Right lobe of liver (tissue), 6 donors: Measurements from ENCODE around the gene NR2F6. TPM values are rescaled to one million over a fixed set of nuclear protein-coding genes. Genes with fewer than 3 reads are reported as not detected.

Source experiments
- ATAC-seq, 4 donors: fragments of 200-7000 bp; cut with Tn5 transposase; one replicate each; pipeline ENCODE4 v1.9.1; 2020; ENCODE audit warnings: mild to moderate bottlenecking in 4 of 4, moderate library complexity in 4 of 4
- DNase-seq, 3 donors: peaks; one replicate each; pipeline ENCODE4 v3.0.0-alpha.2; 2020
- H3K27ac ChIP-seq, 3 donors: fragments of 200-600 bp; one replicate each; pipeline ENCODE4 v1.8.0; 2022
- H3K27me3 ChIP-seq, 2 donors: fragments of 200-600 bp; one replicate each; pipeline ENCODE4 v1.8.0; 2022
- H3K36me3 ChIP-seq, 4 donors: fragments of 200-600 bp; sonication (generic) in 1 of 4; one replicate each; pipeline versions ENCODE4 v1.5.1 to v1.8.0; 2017 to 2022; ENCODE audit warnings: control low read depth in 1 of 4
- H3K4me1 ChIP-seq, 4 donors: fragments of 200-600 bp; sonication (generic) in 1 of 4; one replicate each; pipeline versions ENCODE4 v1.5.1 to v1.8.0; 2017 to 2022; ENCODE audit warnings: control low read depth in 1 of 4
- H3K4me3 ChIP-seq, 3 donors: fragments of 200-600 bp; one replicate each; pipeline ENCODE4 v1.8.0; 2022
- H3K9me3 ChIP-seq, 4 donors: fragments of 200-600 bp; sonication (generic) in 1 of 4; one replicate each; pipeline versions ENCODE4 v1.5.1 to v1.8.0; 2017 to 2022; ENCODE audit warnings: control low read depth in 1 of 4
- POLR2A ChIP-seq: fragments of 450-650 bp; IDR thresholded peaks from one replicate; pipeline ENCODE4 v1.6.1; 2017; ENCODE audit warnings: antibody characterized with exemption, mild to moderate bottlenecking
- WGBS: methylation state at CpG from one replicate; pipeline ENCODE4 v1.1.6; 2018; ENCODE audit warnings: low coverage, low lambda C conversion rate; ENCODE audit not compliant: insufficient coverage; ENCODE audit errors: missing lambda C conversion rate; 5-methylcytosine and 5-hydroxymethylcytosine counted together
- intact Hi-C, 2 donors: fragments of 100-400 bp; cut with DNase I; formaldehyde crosslinking; loops; one replicate each; pipeline versions ENCODE4 v1.11.2 to v1.14.1; 2022
- total RNA-seq, 6 experiments: library from RNA; depleted of rRNA in 2 of 6; stranded (reverse); fragments of >200 nt in 2 of 6; fragmentation: NEBNext Ultra II Directional in 3 of 6; extraction: Animal tissue kit (Norgen Biotek cat#: 25700) in 3 of 6; gene quantifications; one replicate each; pipeline versions ENCODE4 v1.1.0 to v1.2.4, GENCODE V29; 2016 to 2023
- TF ChIP-seq, protein P1 (sequence below), 4 donors: fragments of 200-600 bp in 3 of 4; fragments of 450-650 bp in 1 of 4; IDR thresholded peaks; one replicate each; pipeline versions ENCODE4 v1.5.1 to v1.8.0; 2016 to 2022; ENCODE audit warnings: antibody characterized with exemption in 4 of 4, mild to moderate bottlenecking in 2 of 4
- donor health status: DM: no; HTN: yes; CAD: no.
- donor health status: DM: no; HTN: no; CAD: no.
- donor health status: DM: no; HTN: no; CAD: no.
- donor health status: DM: no; HTN: yes; CAD: no.
- donor health status: DM: no; HTN: yes; CAD: no.

NR2F6 gene
- total RNA-seq, 6 experiments from 2014 or later: 48.5 to 105 (median 80.9) TPM

DNA sequence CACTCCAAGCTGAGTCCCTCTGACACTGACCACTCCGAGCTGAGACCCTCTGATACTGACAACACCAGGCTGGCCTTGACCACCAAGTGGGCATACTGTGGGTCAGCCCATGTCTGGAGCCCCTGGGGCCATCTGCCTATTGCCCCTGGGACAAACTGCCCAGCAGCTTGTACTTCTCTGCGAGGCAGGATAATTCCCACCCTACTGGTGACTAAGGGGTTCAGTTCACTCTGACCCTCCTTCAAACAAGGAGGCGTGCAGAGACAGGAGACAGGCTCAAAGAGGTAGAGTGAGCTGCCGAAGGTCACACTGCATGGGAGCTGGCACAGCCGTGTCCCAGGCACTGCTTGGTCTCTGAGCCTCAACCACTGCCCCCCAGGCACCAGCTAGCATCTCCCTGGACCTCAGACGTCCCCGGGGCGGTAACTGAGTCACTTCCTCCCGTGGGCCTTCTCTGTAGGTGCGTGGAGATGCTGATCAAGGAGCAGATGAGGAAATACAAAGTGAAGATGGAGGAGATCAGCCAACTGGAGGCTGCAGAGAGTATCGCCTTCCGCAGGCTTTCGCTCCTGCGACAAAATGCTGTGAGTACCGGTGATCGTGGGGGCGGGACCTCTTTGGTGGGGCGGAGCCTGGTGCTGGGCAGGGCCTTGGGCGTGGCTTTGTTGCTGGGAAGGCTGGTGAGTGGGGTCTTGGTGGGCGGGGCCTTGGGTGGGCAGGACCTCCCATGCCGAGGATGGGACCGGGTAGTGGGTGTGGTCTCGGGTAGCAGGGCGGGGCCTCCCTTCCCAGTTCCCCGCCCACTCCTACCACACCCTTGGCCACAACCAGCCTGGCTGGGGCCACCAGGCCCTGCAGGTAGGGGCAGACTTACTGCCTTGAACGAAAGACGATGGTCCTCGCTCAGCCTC, 36.3 kb downstream of the NR2F6 start:
- Histone ChIP-seq H3K36me3 (peaks cover 0 to 37% (median 2%) of the 10 kb centered on the region in 4 donors), H3K9me3 (no peaks in the 10 kb centered on the region), H3K4me3 (no peak overlapping the region), H3K4me1 (peaks cover 0 to under 1% (median under 1%) of the 10 kb centered on the region in 4 donors), H3K27me3 (no peaks in the 10 kb centered on the region), H3K27ac (no peak overlapping the region)
- WGBS: 76% methylated on average over 18 of the region's 28 CpGs
- no peak for TF ChIP-seq POLR2A
- TF ChIP-seq, protein P1, sequence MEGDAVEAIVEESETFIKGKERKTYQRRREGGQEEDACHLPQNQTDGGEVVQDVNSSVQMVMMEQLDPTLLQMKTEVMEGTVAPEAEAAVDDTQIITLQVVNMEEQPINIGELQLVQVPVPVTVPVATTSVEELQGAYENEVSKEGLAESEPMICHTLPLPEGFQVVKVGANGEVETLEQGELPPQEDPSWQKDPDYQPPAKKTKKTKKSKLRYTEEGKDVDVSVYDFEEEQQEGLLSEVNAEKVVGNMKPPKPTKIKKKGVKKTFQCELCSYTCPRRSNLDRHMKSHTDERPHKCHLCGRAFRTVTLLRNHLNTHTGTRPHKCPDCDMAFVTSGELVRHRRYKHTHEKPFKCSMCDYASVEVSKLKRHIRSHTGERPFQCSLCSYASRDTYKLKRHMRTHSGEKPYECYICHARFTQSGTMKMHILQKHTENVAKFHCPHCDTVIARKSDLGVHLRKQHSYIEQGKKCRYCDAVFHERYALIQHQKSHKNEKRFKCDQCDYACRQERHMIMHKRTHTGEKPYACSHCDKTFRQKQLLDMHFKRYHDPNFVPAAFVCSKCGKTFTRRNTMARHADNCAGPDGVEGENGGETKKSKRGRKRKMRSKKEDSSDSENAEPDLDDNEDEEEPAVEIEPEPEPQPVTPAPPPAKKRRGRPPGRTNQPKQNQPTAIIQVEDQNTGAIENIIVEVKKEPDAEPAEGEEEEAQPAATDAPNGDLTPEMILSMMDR (IDR thresholded peaks at IDR 0.05): no peak
- no peak for DNase-seq
- ATAC-seq: peak in 3 of 4 donors; percentile 7 to 29 (median 8)
- intact Hi-C loops: no loop called here

DNA sequence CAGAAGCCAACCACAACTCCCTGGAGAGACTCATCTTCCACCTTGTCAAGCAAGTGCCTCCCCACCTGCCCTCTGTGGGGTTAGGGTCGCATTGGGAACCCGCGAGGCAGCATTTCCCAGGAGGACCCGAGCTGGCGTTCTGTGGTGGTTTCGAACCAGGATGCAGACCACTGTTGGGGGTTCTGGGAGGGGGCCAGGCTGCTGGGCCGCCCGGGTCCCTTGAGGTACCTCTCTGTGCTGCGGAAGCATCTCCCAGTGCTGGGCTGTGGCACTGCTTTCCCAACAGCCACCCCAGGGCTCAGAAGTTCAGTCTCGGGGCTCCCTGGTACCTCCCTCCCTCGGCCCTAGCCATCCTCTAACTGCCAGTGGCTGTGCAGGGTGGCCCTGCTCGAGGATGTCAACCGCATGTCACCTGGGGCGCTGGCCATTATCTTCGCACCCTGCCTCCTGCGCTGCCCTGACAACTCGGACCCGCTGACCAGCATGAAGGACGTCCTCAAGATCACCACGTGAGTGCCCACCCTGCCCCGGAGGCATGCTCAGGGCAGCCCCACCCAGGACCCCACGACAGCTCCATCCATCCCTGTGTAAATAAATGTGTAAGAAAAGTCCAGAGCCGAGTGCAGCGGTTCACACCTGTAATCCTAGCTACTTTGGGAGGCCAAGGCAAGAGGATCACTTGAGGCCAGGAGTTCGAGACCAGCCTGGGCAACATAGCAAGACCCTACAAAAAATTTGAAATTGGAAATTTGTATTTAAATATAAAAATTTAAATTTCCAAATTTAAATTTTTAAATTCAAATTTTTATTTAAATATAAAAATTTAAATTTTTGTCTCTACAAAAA, 38.8 kb downstream of the NR2F6 start:
- peaks cover 0 to 37% (median 3%) of the 10 kb centered on the region in 4 donors for H3K36me3 ChIP-seq

GRCh38 chr19:17205237-17206140, 40.2 kb downstream of the NR2F6 start:
- H3K4me3 ChIP-seq: no peak overlapping the region
- no peaks in the 10 kb centered on the region for H3K9me3 ChIP-seq
- TF ChIP-seq POLR2A: no peak
- TF ChIP-seq, protein P1 (IDR thresholded peaks at IDR 0.05): peak; percentile 58 to 79 (median 66)
- H3K27me3 ChIP-seq: no peaks in the 10 kb centered on the region
- H3K4me1 ChIP-seq: peaks cover 0 to 8% (median 4%) of the 10 kb centered on the region in 4 donors
- ATAC-seq (peak; percentile 63 to 83 (median 76)), DNase-seq (peak in 2 of 3 donors; percentile 73 to 75)
- intact Hi-C loops: no loop called here
- no peak overlapping the region for H3K27ac ChIP-seq
- peaks cover 0 to 44% (median 7%) of the 10 kb centered on the region in 4 donors for H3K36me3 ChIP-seq
- WGBS: no CpG with 5 or more reads among the region's 27 CpGs

More for the DNA sequence above, 38.8 kb downstream of the NR2F6 start:
- H3K4me1 ChIP-seq: no peaks in the 10 kb centered on the region
- H3K9me3 ChIP-seq: no peaks in the 10 kb centered on the region
- no peak for ATAC-seq
- no peak overlapping the region for H3K4me3 ChIP-seq
- no peaks in the 10 kb centered on the region for H3K27me3 ChIP-seq
- DNase-seq: no peak
- H3K27ac ChIP-seq: no peak overlapping the region
- TF ChIP-seq, protein P1 (IDR thresholded peaks at IDR 0.05): no peak
- no peak for TF ChIP-seq POLR2A
- intact Hi-C loops: no loop called here
- WGBS: 83% methylated on average over 4 of the region's 25 CpGs

GRCh38 chr19:17202713-17203112, 43.0 kb downstream of the NR2F6 start:
- intact Hi-C loops: no loop called here
- H3K9me3 ChIP-seq: no peaks in the 10 kb centered on the region
- H3K4me3 ChIP-seq: no peak overlapping the region
- H3K27ac ChIP-seq: no peak overlapping the region
- no peak for TF ChIP-seq POLR2A
- TF ChIP-seq, protein P1 (IDR thresholded peaks at IDR 0.05): no peak
- H3K27me3 ChIP-seq: no peaks in the 10 kb centered on the region
- H3K36me3 ChIP-seq: peaks cover 0 to 53% (median 9%) of the 10 kb centered on the region in 4 donors
- no peak for DNase-seq
- H3K4me1 ChIP-seq: peaks cover 0 to 14% (median 7%) of the 10 kb centered on the region in 4 donors
- ATAC-seq: no peak
- WGBS: 91% methylated on average over 8 of the region's 17 CpGs
